GM21381 (cell line): ENCODE data around the gene CTNNA1.

Experiments
- ATAC-seq: cut with Tn5 transposase; IDR thresholded peaks from one replicate; pipeline ENCODE4 v1.9.1; 2021; ENCODE audit warnings: mild to moderate bottlenecking, moderate library complexity; ENCODE audit not compliant: unreplicated experiment

CTNNA1 gene

DNA sequence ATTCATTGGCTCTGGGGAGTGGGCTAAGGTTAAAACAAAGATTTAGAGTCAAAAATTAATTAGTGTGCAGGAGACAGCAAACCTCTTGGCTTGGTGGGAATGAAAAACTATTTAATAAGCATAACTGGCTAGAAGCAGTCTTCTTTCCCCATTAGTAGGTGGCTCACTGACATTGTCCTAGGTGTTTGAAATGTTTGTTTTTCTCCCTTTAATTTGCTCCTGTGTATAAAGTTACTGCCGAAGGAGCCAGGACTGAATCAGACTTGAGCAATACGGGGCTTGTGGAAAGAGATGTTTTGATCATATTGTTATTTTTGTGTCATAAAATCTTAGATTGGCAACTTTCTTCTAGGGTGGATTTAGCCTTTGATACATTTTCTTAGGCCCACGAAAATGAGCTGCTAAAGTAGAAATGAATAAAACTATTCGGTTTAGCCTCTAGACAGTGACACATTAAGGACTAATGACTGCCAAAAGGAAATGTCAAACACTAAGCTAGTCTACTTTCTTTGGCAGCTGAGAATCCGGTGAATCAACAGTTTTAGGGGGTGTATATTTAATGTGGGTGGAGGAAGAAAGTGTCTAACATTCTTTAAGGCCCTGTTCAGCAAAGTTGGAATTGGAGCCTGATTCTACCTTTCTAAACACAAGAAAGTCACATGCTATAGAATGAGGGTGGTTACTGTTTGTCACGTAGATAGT is 91.7 kb downstream of the CTNNA1 start:
- no peak for ATAC-seq

DNA sequence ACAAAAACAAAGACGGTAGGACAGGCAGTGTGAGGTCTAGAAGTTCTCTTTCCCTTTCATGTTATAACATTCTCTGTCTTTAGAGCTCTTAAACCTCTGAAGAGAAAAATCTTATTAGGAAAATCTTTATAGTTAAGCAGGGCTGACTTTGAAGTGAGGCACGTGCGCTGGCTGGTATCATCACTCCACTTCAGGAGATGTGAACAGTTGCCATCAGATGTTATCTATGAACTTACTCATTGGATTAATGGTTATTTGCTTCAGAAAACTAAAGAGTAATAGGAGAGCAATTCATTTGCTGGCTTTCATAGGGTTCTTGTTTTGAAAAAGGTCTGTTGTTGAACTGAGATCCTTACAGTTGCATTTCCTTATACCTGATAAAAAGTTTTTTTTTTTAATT is 96.2 kb downstream of the CTNNA1 start:
- ATAC-seq = no peak

DNA sequence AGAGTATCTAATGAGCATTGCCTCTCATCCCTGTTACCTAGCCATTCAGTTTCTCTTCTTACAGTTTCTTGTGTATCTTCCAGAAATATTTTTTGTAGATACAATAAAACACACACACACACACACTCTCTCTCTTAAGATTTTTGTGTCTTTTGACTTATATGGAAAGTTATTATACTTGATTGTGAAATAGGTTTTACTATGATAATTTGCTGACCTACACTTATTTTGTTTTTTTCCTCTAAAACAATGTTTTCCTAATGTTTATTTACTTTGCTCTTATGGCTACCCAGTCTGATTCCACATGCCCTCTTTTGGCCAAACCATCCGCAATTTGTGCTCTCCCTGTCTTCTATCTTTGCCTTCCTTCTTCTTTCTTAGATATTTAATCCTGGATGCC is 96.7 kb downstream of the CTNNA1 start:
- no peak for ATAC-seq

DNA sequence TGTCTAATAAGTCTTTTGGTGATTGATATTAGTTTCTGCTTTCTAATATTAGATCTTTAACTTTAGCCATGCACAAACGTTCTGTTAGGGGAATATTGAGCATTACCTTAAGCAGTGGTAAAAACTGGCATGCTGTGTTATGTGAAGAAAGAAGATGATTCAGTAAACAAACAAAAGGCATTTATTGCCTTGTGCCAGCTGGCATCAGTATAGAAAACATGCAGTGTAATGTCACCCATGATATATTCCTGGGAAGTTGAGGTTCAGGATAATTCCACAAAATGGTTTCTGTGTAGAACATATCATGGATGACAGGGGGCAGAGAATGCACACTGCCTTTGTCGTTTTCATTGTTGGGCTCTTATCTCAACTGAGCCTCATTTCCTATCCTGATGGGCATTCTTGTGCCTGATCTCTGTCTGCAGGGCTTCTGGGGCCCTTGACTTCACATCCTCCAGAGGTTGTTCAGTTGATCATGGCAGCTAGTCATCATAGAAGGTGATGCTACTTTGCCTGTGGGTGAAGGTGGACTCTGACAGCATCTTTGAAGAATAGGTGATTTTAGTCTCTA is 97.7 kb downstream of the CTNNA1 start:
- no peak for ATAC-seq

DNA sequence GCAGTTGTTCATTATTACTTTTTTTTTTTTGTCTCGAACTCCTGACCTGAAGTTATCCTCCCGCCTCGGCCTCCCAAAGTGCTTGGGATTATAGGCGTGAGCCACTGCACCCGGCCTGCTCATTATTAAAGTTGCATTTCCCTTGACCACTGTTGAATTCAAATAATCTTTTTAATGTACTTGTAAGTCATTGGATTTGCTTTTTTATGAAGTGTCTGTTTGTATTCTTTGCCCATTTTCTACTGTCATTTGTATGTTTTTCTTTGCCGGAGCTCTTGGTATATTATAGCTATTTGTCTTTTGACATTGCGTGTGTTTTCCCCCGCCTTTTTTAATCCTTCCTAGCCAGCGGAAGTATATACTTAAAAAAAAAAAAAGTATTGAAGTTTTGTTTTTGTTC is 99.9 kb downstream of the CTNNA1 start:
- no peak for ATAC-seq

DNA sequence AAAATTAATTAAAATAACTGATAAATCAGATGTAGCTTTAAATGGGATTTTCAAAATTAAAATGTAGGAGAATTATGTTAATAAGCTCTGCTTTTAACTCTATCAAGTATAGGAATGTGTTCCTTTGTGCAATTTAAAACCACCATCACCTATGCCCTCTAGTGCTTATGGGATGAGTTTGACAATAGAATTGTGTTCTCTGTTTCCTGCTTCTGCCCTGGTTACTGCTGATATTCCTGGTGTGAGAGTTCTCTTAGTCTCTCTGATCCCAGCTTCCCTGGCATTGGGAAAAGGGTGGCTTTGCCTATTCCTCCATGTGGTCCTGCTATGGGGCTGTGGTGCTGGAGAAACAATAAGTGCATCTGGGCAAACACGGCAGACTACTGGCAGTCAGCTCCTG is 113.8 kb downstream of the CTNNA1 start:
- no peak for ATAC-seq

DNA sequence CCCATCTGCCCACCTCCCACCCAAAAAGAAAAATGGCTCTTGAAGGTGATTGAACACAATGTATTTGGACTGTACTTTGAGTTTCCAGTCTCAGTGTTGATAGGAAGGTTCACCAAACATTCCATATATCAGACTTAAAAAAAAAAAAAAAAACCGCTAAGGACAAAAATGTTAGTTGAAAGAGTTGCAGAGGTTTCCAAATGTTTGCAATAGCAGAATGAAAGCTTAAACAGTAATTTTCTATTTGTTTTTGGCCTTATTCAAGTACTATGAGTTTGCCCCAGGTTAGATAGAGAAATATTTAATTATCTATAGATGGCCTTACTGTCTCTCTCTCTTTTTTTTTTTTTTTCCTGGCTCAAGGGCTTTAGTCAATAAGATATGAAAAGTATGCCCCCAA is 115.8 kb downstream of the CTNNA1 start:
- ATAC-seq = no peak

DNA sequence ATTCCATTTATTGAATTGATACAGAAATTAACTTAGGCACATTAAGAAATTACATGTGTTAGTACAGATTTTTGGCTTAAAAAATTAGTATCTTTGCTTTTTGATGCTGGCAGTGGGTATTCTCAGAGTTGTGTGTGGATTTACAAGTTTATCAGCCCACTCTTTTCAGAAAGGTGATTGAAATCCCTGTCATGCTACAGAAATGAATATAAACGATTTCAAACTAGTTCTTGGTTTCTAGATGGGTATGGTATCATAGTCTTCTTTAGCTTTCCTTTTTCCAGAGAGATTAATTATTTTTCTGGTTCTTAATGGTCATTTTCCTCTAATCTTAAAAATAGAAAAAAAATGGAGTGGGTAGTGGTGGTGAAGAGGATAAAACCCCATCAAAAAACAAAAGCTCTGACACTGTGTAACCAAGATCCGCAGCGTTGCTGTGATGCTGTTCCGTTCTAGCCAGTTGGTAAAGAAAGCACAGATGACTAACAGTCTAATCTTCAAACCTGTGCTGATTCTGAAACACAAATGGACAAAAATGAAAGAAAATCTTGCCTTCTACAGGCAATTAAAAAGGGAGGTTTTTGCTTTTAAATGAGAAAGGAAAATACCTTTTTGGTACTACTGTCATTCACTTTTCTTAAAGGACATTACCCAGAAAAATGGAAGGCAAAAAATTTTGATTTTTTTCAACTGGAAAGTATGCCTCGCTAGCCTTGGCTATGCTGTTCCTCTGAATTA is 116.7 kb downstream of the CTNNA1 start:
- ATAC-seq = no peak

DNA sequence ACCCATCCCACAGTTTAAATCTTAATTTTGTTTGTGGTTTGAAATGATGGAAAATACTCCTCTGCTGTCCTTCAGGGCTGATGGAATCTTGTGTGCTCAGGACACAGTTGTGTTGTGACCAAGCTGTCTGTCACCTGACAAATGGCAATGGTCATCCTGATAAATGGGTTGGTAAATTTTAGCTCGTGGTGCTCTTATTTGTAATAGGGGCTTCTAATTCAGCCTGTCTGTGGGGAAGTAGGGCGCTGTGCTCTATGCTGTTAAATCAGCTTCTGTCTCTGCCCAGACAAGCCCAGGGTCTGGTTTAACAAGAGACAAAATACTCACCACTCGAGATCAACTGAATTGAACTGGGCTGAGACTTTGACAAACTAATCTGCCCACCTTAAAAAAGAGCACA is 117.4 kb downstream of the CTNNA1 start:
- no peak for ATAC-seq

DNA sequence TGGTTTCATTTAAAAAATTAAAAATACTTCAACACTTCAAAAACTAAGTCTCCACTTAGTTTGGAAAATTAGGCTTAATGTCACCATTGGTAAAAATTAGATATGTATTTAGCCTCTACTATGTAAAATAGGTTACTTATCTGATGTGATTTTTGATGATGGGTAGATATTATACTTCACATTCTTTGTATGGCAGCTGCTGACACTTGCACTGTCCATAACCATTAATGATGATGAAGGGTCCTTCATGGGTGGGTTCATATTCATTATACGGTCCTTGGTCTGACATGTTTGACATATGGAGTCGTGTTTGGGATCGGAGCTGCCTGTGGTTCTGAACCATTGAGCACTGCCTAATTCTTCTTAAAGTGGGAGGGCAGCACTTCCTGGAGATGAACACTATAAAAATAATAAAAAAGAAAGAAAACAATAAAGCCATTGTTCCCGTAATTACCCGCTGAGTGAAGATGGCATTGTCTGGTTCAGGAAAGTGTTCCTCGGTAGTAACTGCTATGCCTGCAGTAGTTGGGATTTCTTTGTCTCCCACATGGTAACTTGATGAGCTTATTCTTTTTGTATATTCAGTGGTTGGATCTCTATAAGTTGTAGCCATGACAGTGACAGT is 119.7 kb downstream of the CTNNA1 start:
- no peak for ATAC-seq

DNA sequence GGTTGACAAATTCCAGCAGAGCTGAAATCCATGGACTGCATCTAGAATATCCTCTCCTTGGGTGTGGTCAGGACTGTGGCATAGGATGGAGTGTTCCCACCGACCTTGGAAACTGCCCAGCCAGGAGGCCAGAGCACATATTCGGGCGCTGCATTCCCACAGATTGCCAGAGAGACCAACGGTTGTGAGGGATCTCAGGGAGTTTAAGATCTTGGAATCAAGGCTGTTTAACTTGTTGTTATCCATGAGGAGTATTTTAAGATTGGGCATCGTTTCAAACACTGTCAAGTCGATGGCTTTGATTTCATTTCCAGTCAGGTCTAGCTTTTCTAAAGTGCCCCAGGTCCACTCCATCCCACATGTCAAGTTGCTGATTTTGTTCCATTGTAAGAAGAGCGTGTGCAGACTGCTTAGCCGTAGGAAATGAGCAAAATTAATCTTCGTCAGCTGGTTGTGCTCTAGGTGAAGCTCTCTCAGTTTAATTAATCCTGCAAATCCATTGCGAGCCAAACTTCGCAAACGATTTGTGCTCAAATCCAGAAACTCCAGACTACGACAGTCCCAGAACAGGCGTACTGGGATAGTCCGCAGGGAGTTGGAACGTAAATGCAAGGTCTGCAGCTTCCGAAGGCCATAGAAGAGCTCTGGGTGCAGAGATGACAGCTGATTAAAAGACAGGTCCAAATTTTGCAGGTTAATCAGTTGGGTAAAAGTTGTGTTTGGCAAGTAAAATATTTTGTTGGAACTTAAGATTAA is 120.4 kb downstream of the CTNNA1 start:
- no peak for ATAC-seq

DNA sequence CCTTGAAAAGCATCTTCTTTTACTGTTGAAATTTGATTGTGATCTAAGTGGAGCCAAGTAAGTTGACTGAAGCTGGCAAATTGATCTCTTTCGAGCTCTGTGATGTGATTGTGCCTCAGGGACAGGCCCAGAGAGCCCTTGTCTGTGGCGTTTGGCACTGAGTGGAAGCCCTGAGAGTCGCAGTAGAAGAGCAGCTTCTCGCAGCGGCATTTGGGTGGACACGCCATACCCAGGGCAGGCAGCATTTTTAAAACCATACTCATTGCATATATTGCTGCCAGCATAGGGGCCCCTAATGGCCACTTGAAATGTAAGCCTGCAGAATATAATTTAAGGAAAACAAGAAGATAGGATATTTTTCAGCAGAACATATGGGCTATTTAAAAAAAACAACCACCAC is 121.0 kb downstream of the CTNNA1 start:
- no peak for ATAC-seq

DNA sequence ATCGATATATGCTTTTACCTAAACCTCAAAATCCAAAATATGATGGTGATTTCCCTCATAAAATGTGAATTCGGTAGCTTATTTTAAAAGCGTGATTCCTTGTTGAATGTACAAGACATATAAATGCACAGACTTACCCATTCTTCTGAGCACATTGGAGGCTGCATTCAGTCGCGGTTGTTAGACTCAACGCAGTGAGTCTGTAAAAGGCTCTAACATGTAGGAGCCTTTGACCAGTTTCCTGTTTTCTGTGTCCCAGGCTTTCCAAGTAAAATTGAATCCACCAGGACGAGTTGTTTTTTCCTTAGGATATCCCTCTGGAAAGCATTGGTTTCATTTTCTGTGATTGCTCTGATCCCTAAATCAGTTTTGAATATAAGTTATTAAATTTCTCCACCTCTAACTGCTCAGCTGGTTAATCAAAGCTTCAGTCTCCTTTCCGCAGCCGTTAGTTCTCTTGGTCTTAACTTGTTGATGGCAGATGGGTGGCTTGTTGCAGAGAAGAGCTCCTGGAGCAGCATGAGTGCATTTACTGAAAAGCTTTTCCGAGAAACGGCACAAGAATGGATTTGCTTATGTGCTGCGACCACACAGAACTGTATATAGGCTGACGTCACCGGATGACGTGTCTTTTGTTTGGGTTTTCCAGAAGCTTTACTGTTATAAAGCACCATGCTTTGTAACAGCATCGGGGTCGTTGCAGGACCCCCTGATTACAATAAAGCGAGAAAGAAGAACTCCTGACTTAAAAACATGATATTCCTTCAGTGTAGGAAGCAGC is 121.7 kb downstream of the CTNNA1 start, which contains the start of gene LRRTM2:
LRRTM2 (minus strand) TSS at position 565 of the 781 bp plus-strand sequence; CDS start at position 141, 424 bp downstream.
- ATAC-seq = no peak

DNA sequence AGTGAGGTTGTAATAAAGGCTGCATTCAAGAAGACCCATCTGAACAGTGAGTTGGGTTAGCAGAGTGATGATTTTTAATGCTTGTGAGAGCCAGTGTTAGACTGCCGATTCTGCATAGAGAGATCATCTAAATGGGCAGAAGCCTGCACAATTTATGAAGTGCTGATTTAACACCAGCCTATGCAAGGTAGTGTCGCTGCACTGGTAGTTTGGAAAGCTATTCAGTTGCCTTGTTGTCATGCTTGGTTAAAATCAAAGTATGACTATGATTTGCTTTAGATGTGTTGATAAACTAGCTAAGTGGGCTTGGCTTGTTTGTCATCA is 122.3 kb downstream of the CTNNA1 start:
- no peak for ATAC-seq

DNA sequence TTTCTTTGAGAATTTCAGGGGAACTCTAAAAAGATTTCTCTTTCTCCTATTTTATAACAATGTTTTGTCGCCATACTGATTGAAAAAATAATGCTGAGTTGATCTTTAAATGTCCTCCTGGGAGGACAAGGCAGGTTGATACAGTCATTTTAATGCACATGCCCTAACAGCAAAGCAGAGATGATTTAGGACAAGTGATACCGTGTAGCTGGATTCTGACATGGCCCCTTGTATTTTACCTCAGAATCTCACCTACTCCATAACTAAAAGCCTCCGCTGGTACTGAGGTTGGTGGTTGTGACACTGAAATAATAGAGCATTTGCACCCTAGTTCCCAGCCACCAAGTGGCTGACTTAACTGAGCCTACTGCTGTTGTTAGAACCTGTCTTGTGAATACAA is 122.7 kb downstream of the CTNNA1 start:
- no peak for ATAC-seq

DNA sequence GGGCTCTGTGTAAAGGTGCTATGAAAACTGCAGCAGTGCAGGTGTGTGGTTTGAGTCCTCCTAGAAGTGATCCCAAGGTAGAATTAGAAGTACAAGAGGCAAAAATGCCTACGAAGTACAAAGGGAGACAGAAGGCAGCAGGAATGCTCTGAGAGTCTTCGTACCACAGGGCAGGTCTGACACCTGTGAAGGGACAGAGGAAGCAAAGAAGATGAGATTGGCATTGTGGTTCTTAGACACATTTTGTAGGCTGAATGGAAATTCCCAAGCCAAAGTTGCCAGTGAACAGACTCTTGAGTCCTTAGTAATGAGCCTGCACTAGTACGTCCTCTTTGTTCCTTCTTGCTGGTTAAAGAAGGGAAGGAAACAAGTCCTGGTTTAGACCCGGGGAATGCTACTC is 123.6 kb downstream of the CTNNA1 start:
- no peak for ATAC-seq

DNA sequence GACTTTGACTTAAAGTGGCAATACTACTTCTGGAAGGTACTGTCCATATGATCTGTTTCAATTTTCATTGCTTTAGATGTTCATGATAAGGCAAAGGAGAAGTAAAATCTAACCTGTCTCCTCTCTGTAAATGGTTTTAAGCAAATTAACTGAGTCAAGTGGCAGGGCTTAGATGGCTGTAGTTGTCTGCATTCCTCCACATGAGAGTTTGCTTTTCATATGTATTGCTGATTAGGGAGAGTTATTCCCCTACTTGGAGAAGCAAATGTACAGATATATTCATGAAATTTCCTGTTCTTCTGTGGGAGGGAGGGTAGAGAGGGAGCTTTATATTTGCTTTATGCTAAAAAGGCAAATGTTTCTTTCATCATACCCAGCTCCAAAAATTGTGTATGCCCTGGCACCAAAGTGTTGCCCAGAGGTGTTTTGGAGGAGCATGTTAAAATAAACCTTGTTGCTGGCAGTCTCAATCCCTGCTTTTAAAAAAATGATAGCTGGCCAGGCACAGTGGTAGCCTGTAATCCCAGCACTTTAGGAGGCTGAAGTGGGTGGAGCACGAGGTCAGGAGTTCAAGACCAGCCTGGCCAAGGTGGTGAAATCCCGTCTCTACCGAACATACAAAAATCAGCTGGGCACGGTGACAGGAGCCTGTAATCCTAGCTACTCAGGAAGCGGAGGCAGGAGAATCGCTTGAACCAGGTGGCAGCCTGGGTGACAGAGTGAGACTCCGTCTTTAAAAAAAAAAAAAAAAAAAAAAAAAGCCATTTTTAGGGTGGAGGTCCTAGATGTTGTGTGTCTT is 125.4 kb downstream of the CTNNA1 start:
- no peak for ATAC-seq

DNA sequence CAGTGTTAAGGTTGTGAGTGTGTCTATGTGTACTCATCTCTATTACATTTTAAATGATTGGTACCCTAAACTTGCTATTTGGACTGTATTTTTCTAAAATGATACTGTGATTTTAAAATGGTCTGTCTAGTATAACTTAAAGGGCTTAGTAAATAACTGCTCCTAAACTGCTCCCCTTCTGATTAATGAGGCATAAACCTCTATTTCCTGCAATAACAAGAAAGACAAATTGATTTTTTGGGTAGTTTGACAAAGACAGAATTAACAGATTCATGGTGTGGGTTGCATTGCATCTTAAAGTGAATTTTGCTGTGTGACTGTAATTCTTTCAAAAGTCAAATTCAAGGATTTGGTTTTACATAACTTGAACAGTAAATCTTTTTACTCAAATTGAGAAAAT is 130.0 kb downstream of the CTNNA1 start:
- no peak for ATAC-seq

DNA sequence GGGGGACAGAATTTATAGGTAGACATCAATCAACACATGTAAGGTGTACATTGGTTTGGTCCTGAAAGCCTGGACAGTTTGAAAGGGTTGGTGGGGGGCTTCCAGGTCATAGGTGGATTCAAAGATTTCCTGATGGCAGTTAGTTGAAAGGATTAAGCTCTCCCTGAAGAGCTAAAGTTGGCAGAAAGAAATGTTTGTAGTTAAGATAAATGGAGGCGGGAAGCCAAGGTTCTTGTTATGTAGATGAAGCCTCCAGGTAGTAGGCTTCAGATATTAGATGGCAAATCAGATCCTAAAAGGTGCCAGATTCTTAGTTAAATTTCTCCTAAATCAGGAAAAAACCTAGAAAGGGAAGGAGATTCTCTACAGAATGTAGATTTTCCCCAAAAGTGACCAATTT is 130.9 kb downstream of the CTNNA1 start:
- no peak for ATAC-seq

DNA sequence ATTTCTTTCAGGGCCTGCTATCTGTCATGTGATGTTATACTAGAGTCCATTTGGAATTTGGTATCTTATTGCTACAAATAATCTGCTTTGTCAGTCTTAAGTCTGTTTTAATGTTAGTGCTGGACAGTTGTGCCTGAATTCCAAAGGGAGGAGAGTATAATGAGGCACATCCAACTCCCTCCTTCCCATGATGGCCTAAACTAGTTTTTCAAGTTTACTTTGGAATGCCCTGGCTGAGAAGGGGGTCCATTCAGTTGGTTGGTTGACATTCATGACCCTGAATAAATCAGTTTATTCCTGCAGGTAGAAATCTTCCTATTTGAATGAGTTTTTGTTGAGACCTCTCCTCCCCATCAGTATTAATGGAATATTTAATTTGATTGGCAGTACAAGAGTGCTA is 131.3 kb downstream of the CTNNA1 start:
- no peak for ATAC-seq
